Panc1 (cell line): ENCODE data around the gene CCDC146. TPM values are rescaled to one million over a fixed set of nuclear protein-coding genes. Genes with fewer than 3 reads are reported as not detected.

Source experiments
- ATAC-seq: fragments of 200-7000 bp; cut with Tn5 transposase; 2 replicates; pipeline ENCODE4 v1.9.1; 2020; ENCODE audit warnings: mild to moderate bottlenecking, moderate library complexity
- BruUV-seq: library from RNA; stranded (reverse); fragments of 400-500 nt; replicated peaks from 2 replicates; lab custom pipeline; 2021; lab: Mats Ljungman, UMichigan
- CTCF ChIA-PET: fragments of 300-600 bp; sonication (Branson Sonifier 250); formaldehyde crosslinking; loops from one replicate; lab custom pipeline; 2022; ENCODE audit warnings: antibody characterized with exemption; lab: Charles Lee
- POLR2A ChIA-PET: fragments of 300-600 bp; sonication (Branson Sonifier 250); formaldehyde crosslinking; loops from one replicate; lab custom pipeline; 2022; ENCODE audit warnings: antibody characterized with exemption; lab: Charles Lee
- DNase-seq: peaks from one replicate; pipeline ENCODE4 v3.0.0-alpha.2; 2010; ENCODE audit warnings: low read depth, low spot score
- H3K27ac ChIP-seq: 2 replicates; pipeline ENCODE4 v1.5.1; 2011; ENCODE audit warnings: mild to moderate bottlenecking, low read length, inconsistent platforms
- H3K27me3 ChIP-seq: fragments of 200-500 bp; sonication (Bioruptor generic); 2 replicates; pipeline ENCODE4 v1.6.0; 2014; ENCODE audit warnings: low read length, inconsistent platforms; ENCODE audit not compliant: control insufficient read depth, insufficient read depth
- H3K36me3 ChIP-seq: fragments of 200-500 bp; sonication (Bioruptor generic); 2 replicates; pipeline ENCODE4 v1.5.1; 2014; ENCODE audit warnings: inconsistent platforms, mild to moderate bottlenecking, low read length, moderate library complexity; ENCODE audit not compliant: control insufficient read depth, insufficient read depth
- H3K4me1 ChIP-seq: 2 replicates; pipeline ENCODE4 v1.5.1; 2011; ENCODE audit warnings: inconsistent platforms, mild to moderate bottlenecking, low read length, moderate library complexity; ENCODE audit not compliant: control insufficient read depth, insufficient read depth
- H3K4me3 ChIP-seq, 2 experiments: 2 replicates each; pipeline ENCODE4 v1.5.1; 2011 to 2012; ENCODE audit warnings: low read depth in 2 of 2, low read length in 2 of 2, mild to moderate bottlenecking in 2 of 2, inconsistent platforms in 1 of 2, moderate library complexity in 1 of 2
- H3K9me3 ChIP-seq: fragments of 200-500 bp; sonication (Bioruptor generic); 2 replicates; pipeline ENCODE4 v1.5.1; 2014; ENCODE audit warnings: low read depth, mild to moderate bottlenecking, inconsistent platforms, low read length, moderate library complexity; ENCODE audit not compliant: control insufficient read depth, insufficient read depth
- CTCF ChIP-seq: fragments of 450-650 bp; IDR thresholded peaks from 2 replicates; pipeline ENCODE4 v1.5.1; 2017; ENCODE audit warnings: mild to moderate bottlenecking
- POLR2AphosphoS5 ChIP-seq: IDR thresholded peaks from 2 replicates; pipeline ENCODE4 v1.6.1; 2012; ENCODE audit warnings: mild to moderate bottlenecking, low read depth, low read length, moderate library complexity
- REST ChIP-seq, 2 experiments: IDR thresholded peaks; 2 replicates each; pipeline ENCODE4 v1.6.1; 2011 to 2012; ENCODE audit warnings: low read depth in 2 of 2, control low read depth in 1 of 2, low read length in 1 of 2, mild to moderate bottlenecking in 1 of 2, moderate library complexity in 1 of 2; ENCODE audit not compliant: insufficient read depth in 1 of 2
- SIN3A ChIP-seq: IDR thresholded peaks from 2 replicates; pipeline ENCODE4 v1.6.1; 2012; ENCODE audit warnings: low read depth, mild to moderate bottlenecking, low read length, moderate library complexity, borderline replicate concordance; ENCODE audit not compliant: insufficient read depth
- TCF7L2 ChIP-seq: IDR thresholded peaks from 2 replicates; pipeline ENCODE4 v1.6.1; 2011; ENCODE audit warnings: mild to moderate bottlenecking, low read depth, low read length, inconsistent platforms
- in situ Hi-C: cut with HindIII; loops from 2 replicates; pipeline ENCODE4 v1.10.0; 2016; ENCODE audit warnings: low sequenced_read_pairs, low pct_unique_long_range_greater_than_20kb
- intact Hi-C: fragments of 100-400 bp; cut with micrococcal nuclease; formaldehyde crosslinking; loops from one replicate; pipeline ENCODE4 v1.10.0; 2022; ENCODE audit not compliant: unreplicated experiment
- total RNA-seq: library from RNA; stranded (reverse); gene quantifications from one replicate; pipeline ENCODE4 v1.2.1, GENCODE V29; 2021; ENCODE audit not compliant: unreplicated experiment

Gene CCDC146
- total RNA-seq, 1 experiment from 2014 or later, result 1.2 TPM

GRCh38 chr7:77222819-77223218 is 100.4 kb downstream of the CCDC146 start:
- in situ Hi-C loops, result no loop called here
- ATAC-seq, result no peak

GRCh38 chr7:77223261-77223660 is 100.8 kb downstream of the CCDC146 start:
- Histone ChIP-seq H3K4me1 (no peaks in the 10 kb centered on the region), H3K36me3 (no peaks in the 10 kb centered on the region), H3K4me3 (no peak overlapping the region), H3K27me3 (no peaks in the 10 kb centered on the region), H3K9me3 (no peaks in the 10 kb centered on the region), H3K27ac (no peak overlapping the region)
- intact Hi-C loops (no loop called here), in situ Hi-C loops (no loop called here)
- no peak for TF ChIP-seq CTCF
- TF ChIP-seq POLR2AphosphoS5, result no peak
- no peak for TF ChIP-seq TCF7L2
- no peak for TF ChIP-seq SIN3A
- TF ChIP-seq REST (IDR thresholded peaks at IDR 0.05; ENCODE audit: insufficient read depth in 1 of 2, low read depth in 2 of 2, low read length in 1 of 2), result no peak
- ChIA-PET POLR2A (no interaction called here), CTCF (no interaction called here)
- BruUV-seq, result no TSS peak
- DNase-seq (no peak), ATAC-seq (no peak)

More at GRCh38 chr7:77222819-77223218, 100.4 kb downstream of the CCDC146 start:
- CTCF ChIA-PET, result no interaction called here
- H3K4me3 ChIP-seq, result no peak overlapping the region
- TF ChIP-seq REST (IDR thresholded peaks at IDR 0.05; ENCODE audit: insufficient read depth in 1 of 2, low read depth in 2 of 2, low read length in 1 of 2), result no peak
- TF ChIP-seq SIN3A, result no peak
- TF ChIP-seq CTCF, result no peak
- TF ChIP-seq POLR2AphosphoS5, result no peak
- TF ChIP-seq TCF7L2, result no peak
- BruUV-seq, result no TSS peak
- POLR2A ChIA-PET, result no interaction called here
- H3K9me3 ChIP-seq, result no peaks in the 10 kb centered on the region
- no peaks in the 10 kb centered on the region for H3K27me3 ChIP-seq
- no peak for DNase-seq
- H3K4me1 ChIP-seq, result no peaks in the 10 kb centered on the region
- no peaks in the 10 kb centered on the region for H3K36me3 ChIP-seq
- intact Hi-C loops, result no loop called here
- H3K27ac ChIP-seq, result no peak overlapping the region
